CD14-positive monocyte (primary cell): ENCODE measurements around the gene PRSS27. TPM values are rescaled to one million over a fixed set of nuclear protein-coding genes. Genes with fewer than 3 reads are reported as not detected.

Source experiments
- DNase-seq, 3 donors: peaks; one replicate each; pipeline ENCODE4 v3.0.0-alpha.2; 2011 to 2022
- H2AFZ ChIP-seq: 2 replicates; pipeline ENCODE4 v1.6.0; 2012; ENCODE audit warnings: mild to moderate bottlenecking, low read depth, low read length, inconsistent platforms; ENCODE audit not compliant: insufficient read depth, poor library complexity, severe bottlenecking
- H3K27ac ChIP-seq, 2 donors: 1 replicate in 1 of 2; 2 replicates in 1 of 2; pipeline ENCODE4 v1.5.1; 2012 to 2013; ENCODE audit warnings: low read length in 2 of 2, control low read depth in 1 of 2, inconsistent platforms in 1 of 2, low read depth in 1 of 2, mild to moderate bottlenecking in 1 of 2
- H3K27me3 ChIP-seq, 2 donors: one replicate each; pipeline versions ENCODE4 v1.6.0 to v1.6.1; 2011 to 2013; ENCODE audit warnings: low read length in 2 of 2; ENCODE audit not compliant: control insufficient read depth in 2 of 2, insufficient read depth in 2 of 2
- H3K36me3 ChIP-seq, 2 donors: replicated peaks in 1 of 2; 1 replicate in 1 of 2; 2 replicates in 1 of 2; pipeline versions ENCODE4 v1.5.1 to v1.6.1; 2012 to 2013; ENCODE audit warnings: low read length in 2 of 2, control low read depth in 1 of 2, inconsistent platforms in 1 of 2, mild to moderate bottlenecking in 1 of 2; ENCODE audit not compliant: insufficient read depth in 2 of 2, control insufficient read depth in 1 of 2
- H3K4me1 ChIP-seq, 2 donors: 1 replicate in 1 of 2; 2 replicates in 1 of 2; pipeline versions ENCODE4 v1.5.1 to v1.6.1; 2012 to 2013; ENCODE audit warnings: low read length in 2 of 2, control low read depth in 1 of 2, inconsistent platforms in 1 of 2, mild to moderate bottlenecking in 1 of 2, moderate library complexity in 1 of 2; ENCODE audit not compliant: insufficient read depth in 2 of 2, control insufficient read depth in 1 of 2
- H3K4me2 ChIP-seq: replicated peaks from 2 replicates; pipeline ENCODE3; 2012; ENCODE audit warnings: low read length, moderate library complexity, mild to moderate bottlenecking; ENCODE audit not compliant: poor library complexity, severe bottlenecking; ENCODE audit errors: extremely low read depth
- H3K4me3 ChIP-seq, 3 experiments: fragments of 200-600 bp in 1 of 3; sonication (generic) in 1 of 3; replicated peaks in 1 of 3; 1 replicate in 2 of 3; 2 replicates in 1 of 3; pipeline ENCODE4 v1.5.1; 2011 to 2013; ENCODE audit warnings: low read length in 3 of 3, mild to moderate bottlenecking in 3 of 3, control low read depth in 2 of 3, low read depth in 2 of 3, inconsistent platforms in 1 of 3, moderate library complexity in 1 of 3
- H3K79me2 ChIP-seq: 2 replicates; pipeline ENCODE4 v1.6.0; 2012; ENCODE audit warnings: mild to moderate bottlenecking, control low read depth, inconsistent platforms, low read length, moderate library complexity; ENCODE audit not compliant: insufficient read depth
- H3K9ac ChIP-seq: 2 replicates; pipeline ENCODE4 v1.6.0; 2017; ENCODE audit warnings: low read length, mild to moderate bottlenecking; ENCODE audit not compliant: insufficient read depth, poor library complexity, severe bottlenecking
- H3K9me3 ChIP-seq, 2 donors: replicated peaks in 1 of 2; 1 replicate in 1 of 2; 2 replicates in 1 of 2; pipeline versions ENCODE4 v1.5.1 to v1.6.1; 2012 to 2013; ENCODE audit warnings: low read length in 2 of 2, control low read depth in 1 of 2; ENCODE audit not compliant: control insufficient read depth in 1 of 2, insufficient read depth in 1 of 2
- H4K20me1 ChIP-seq: 2 replicates; pipeline ENCODE4 v1.6.0; 2012; ENCODE audit warnings: mild to moderate bottlenecking, low read length, control low read depth, moderate library complexity; ENCODE audit not compliant: insufficient read depth
- H3K27ac Mint-ChIP-seq, 7 donors: one replicate each; pipeline ENCODE4 v1.8.0; 2020; ENCODE audit warnings: mild to moderate bottlenecking in 7 of 7, mixed read lengths in 7 of 7, moderate library complexity in 6 of 7, inconsistent platforms in 2 of 7
- H3K27me3 Mint-ChIP-seq, 3 donors: one replicate each; pipeline ENCODE4 v1.8.0; 2021 to 2022; ENCODE audit warnings: low read depth in 3 of 3, mild to moderate bottlenecking in 3 of 3, mixed read lengths in 3 of 3, moderate library complexity in 3 of 3, inconsistent platforms in 1 of 3
- H3K36me3 Mint-ChIP-seq, 2 donors: one replicate each; pipeline ENCODE4 v1.8.0; 2020; ENCODE audit warnings: mixed read lengths in 2 of 2, inconsistent platforms in 1 of 2, mild to moderate bottlenecking in 1 of 2
- H3K4me1 Mint-ChIP-seq: one replicate; pipeline ENCODE4 v1.8.0; 2020; ENCODE audit warnings: mild to moderate bottlenecking, mixed read lengths
- H3K4me3 Mint-ChIP-seq, 2 donors: one replicate each; pipeline ENCODE4 v1.8.0; 2020; ENCODE audit warnings: mild to moderate bottlenecking in 2 of 2, mixed read lengths in 2 of 2, moderate library complexity in 1 of 2
- H3K9me3 Mint-ChIP-seq, 7 donors: one replicate each; pipeline ENCODE4 v1.8.0; 2020 to 2022; ENCODE audit warnings: mixed read lengths in 7 of 7, mild to moderate bottlenecking in 6 of 7, moderate library complexity in 6 of 7, inconsistent platforms in 2 of 7
- WGBS: methylation state at CpG from one replicate; pipeline ENCODE4 v1.1.5; 2013; ENCODE audit warnings: missing lambda C conversion rate; ENCODE audit not compliant: insufficient coverage; 5-methylcytosine and 5-hydroxymethylcytosine counted together
- intact Hi-C, 2 donors: fragments of 100-400 bp; cut with micrococcal nuclease; formaldehyde crosslinking; loops; one replicate each; pipeline versions ENCODE4 v1.15.0 to v1.15.1; 2023
- polyA plus RNA-seq, 3 donors: library from polyadenylated mRNA; depleted of rRNA in 1 of 3; unstranded in 2 of 3; stranded (reverse) in 1 of 3; fragments of 300-500 nt in 2 of 3; fragments of >200 nt in 1 of 3; fragmentation: Illumina TruSeq in 2 of 3; gene quantifications; 1 replicate in 2 of 3; 2 replicates in 1 of 3; pipeline ENCODE4 v1.2.3, GENCODE V29; 2012 to 2021
- TF ChIP-seq, protein P1 (sequence below): fragments of 200-600 bp; IDR thresholded peaks from one replicate; pipeline ENCODE4 v1.8.0; 2022; ENCODE audit warnings: antibody characterized with exemption, mild to moderate bottlenecking

PRSS27 gene
- polyA plus RNA-seq, 3 donors = 1.1 TPM; not detected in 2

DNA sequence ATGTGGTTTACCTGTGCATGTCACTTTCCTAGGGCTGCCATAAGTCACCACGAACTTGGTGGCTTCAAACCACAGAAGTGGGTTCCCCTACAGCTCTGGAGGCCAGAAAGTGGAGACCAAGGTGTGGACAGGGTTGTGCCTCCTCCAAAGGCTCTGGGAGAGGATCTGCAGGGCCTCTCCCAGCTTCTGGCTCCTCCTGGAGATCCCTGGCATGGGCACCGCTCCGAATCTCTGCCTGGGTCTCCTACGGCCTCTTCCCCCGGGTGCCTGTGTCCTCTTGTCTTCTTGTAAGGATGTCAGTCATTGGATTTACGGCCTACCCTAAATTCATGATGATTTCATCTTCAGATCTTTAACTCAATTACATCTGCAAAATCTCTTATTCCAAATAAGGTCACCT lies 29.9 kb upstream of the PRSS27 start:
- H3K4me2 ChIP-seq = no peak overlapping the region
- H3K4me3 ChIP-seq = no peak overlapping the region
- TF ChIP-seq, protein P1, sequence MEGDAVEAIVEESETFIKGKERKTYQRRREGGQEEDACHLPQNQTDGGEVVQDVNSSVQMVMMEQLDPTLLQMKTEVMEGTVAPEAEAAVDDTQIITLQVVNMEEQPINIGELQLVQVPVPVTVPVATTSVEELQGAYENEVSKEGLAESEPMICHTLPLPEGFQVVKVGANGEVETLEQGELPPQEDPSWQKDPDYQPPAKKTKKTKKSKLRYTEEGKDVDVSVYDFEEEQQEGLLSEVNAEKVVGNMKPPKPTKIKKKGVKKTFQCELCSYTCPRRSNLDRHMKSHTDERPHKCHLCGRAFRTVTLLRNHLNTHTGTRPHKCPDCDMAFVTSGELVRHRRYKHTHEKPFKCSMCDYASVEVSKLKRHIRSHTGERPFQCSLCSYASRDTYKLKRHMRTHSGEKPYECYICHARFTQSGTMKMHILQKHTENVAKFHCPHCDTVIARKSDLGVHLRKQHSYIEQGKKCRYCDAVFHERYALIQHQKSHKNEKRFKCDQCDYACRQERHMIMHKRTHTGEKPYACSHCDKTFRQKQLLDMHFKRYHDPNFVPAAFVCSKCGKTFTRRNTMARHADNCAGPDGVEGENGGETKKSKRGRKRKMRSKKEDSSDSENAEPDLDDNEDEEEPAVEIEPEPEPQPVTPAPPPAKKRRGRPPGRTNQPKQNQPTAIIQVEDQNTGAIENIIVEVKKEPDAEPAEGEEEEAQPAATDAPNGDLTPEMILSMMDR = no peak
- H3K27ac ChIP-seq = no peak overlapping the region
- peaks cover 21% of the 10 kb centered on the region for H4K20me1 ChIP-seq
- H3K9ac ChIP-seq = no peak overlapping the region
- Mint-ChIP-seq H3K27me3 (peaks cover 0 to 3% (median 1%) of the 10 kb centered on the region in 3 donors), H3K4me1 (peaks cover 24% of the 10 kb centered on the region), H3K9me3 (peaks cover 0 to 4% (median 0%) of the 10 kb centered on the region in 7 donors), H3K27ac (peak overlapping the region in 1 of 7 donors; percentile 7), H3K4me3 (no peak overlapping the region), H3K36me3 (peaks cover 4 to 20% of the 10 kb centered on the region in 2 donors)
- no peaks in the 10 kb centered on the region for H3K36me3 ChIP-seq
- no peak for DNase-seq
- H2AFZ ChIP-seq = no peak overlapping the region
- H3K4me1 ChIP-seq = peaks cover 24 to 26% of the 10 kb centered on the region in 2 donors
- intact Hi-C loops = no loop called here
- WGBS = 100% methylated on average over 5 of the region's 6 CpGs
- peaks cover 31% of the 10 kb centered on the region for H3K79me2 ChIP-seq
- peaks cover 0 to 4% of the 10 kb centered on the region in 2 donors for H3K9me3 ChIP-seq
- no peaks in the 10 kb centered on the region for H3K27me3 ChIP-seq

DNA sequence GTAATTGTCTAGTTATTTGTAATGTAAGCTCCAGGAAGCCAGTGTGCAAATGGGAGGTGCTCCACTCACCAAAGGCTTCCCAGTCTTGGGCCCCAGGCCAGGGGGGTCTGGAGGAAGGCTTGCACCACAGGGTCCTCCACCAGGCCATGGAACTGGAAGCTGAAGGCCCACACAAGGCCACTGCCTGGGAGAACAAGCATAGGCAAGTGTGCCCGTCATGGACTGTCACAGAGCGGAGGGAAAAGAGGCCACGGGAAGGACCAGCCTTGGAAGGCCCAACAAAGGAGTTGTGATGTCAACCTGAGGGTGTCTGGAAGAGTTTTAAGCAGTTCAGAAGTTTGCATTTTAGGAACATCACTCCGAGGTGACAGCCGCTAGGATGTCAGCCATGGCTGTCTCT lies 29.5 kb upstream of the PRSS27 start:
- Histone ChIP-seq H3K4me3 (no peak overlapping the region), H4K20me1 (peaks cover 17% of the 10 kb centered on the region), H3K27ac (no peak overlapping the region), H3K4me2 (no peak overlapping the region), H2AFZ (no peak overlapping the region), H3K4me1 (peaks cover 19 to 21% of the 10 kb centered on the region in 2 donors), H3K9me3 (peaks cover 0 to 4% of the 10 kb centered on the region in 2 donors), H3K9ac (no peak overlapping the region), H3K36me3 (no peaks in the 10 kb centered on the region), H3K27me3 (no peaks in the 10 kb centered on the region), H3K79me2 (peaks cover 27% of the 10 kb centered on the region)
- Mint-ChIP-seq H3K27me3 (peaks cover 0 to 4% (median 1%) of the 10 kb centered on the region in 3 donors), H3K9me3 (peaks cover 0 to 4% (median 0%) of the 10 kb centered on the region in 7 donors), H3K4me3 (no peak overlapping the region), H3K4me1 (peaks cover 19% of the 10 kb centered on the region), H3K27ac (no peak overlapping the region), H3K36me3 (peaks cover 4 to 17% of the 10 kb centered on the region in 2 donors)
- TF ChIP-seq, protein P1 = no peak
- WGBS = 100% methylated on average over 5 of the region's 5 CpGs
- intact Hi-C loops = no loop called here
- no peak for DNase-seq
